GM18502 (cell line): ENCODE data around the gene USP15.
A peak's percentile ranks its signal among the peaks of the same experiment; 100 is the strongest.
"Not testable (repeated sequence)": the region's sequence is repeated elsewhere in the genome, so short reads cannot be mapped to it uniquely, and the experiment has no call there.

Source experiments
- ATAC-seq: cut with Tn5 transposase; IDR thresholded peaks from one replicate; pipeline ENCODE4 v1.9.1; 2021; ENCODE audit warnings: mild to moderate bottlenecking; ENCODE audit not compliant: unreplicated experiment, poor library complexity

USP15 gene

DNA sequence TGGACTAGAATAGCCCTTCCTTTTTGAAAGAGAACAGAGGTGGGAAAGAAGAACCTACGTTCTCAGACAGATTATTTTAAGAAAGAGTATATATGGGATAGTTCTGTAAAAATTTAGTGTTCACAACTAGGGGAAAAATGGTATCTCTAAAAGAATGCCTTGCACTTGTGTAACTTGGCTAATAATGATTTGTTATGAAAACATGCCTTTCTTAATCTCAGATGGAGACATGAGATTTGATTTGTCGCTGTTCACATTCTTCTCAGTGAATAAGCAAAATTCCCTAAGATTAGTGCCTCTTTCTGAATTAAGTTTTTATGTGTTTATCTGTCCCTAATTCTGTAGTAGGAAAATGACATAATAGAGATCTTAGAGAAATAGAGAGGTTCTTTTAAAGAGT lies 100.8 kb downstream of the USP15 start:
- no peak for ATAC-seq

DNA sequence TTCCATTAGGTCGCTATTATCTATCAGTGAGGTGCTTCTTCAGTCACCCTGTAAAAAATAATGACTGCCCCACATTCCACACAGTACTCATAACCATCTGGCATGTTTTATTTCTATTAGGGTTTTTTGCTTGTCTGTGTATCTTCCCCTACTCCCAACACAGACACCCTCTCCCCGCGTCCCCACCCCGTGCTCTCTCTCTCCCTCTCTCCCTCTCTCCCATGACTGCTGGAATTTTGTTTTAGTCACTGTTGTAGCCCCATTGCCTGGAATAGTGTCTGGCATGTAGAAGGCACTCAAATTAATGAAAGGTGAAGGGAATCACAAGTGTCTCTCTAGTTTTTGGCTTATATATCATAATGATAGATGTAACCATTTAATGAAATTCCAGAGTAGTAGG lies 103.3 kb downstream of the USP15 start:
- ATAC-seq: no peak

DNA sequence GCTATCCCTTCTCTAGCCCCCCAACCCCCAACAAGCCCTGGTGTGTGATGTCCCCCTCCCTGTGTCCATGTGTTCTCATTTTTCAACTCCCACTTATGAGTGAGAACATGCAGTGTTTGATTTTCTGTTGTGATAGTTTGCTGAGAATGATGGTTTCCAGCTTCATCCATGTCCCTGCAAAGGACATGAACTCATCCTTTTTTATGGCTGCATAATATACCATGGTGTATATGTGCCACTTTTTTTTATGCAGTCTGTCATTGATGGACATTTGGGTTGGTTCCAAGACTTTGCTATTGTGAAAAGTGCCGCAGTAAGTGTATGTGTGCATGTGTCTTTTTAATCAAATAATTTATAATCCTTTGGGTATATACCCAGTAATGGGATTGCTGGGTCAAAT lies 104.5 kb downstream of the USP15 start:
- not testable (repeated sequence) for ATAC-seq

DNA sequence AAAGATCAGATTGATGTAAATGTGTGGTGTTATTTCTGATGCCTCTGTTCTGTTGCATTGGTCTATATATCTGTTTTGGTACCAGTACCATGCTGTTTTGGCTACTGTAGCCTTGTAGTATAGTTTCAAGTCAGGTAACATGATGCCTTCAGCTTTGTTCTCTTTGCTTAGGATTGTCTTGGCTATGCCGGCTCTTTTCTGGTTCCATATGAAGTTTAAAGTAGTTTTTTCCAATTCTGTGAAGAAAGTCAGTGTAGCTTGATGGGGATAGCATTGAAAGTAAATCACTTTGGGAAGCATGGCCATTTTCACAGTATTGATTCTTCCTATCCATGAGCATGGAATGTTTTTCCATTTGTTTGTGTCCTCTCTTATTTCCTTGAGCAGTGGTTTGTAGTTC lies 105.6 kb downstream of the USP15 start:
- ATAC-seq: not testable (repeated sequence)

DNA sequence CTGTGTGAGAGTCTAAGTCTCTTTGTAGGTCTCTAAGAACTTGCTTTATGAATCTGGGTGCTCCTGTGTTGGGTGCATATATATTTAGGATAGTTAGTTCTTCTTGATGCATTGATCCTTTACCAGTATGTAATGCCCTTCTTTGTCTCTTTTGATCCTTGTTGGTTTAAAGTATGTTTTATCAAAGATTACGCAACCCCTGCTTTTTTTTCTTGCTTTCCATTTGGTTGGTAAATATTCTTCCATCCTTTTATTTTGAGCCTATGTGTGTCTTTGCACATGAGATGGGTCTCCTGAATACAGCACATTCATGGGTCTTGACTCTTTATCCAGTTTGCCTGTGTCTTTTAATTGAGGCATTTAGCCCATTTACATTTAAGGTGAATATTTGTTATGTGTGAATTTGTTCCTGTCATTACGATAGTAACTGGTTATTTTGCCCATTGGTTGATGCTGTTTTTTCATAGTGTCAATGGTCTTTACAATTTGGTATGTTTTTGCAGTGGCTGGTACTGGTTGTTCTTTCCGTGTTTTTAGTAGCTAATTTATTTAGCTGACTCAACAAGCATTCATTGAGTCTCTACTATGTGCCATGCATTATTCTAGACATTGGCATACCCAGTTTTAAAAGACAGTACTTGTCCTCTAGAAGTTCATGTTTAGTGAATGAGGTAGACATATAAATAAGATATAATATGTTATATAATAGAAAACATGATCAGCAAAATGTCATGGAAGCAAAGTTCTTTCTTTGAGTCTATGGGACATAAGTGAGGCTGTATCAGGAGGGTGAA lies 108.4 kb downstream of the USP15 start:
- ATAC-seq: not testable (repeated sequence)

DNA sequence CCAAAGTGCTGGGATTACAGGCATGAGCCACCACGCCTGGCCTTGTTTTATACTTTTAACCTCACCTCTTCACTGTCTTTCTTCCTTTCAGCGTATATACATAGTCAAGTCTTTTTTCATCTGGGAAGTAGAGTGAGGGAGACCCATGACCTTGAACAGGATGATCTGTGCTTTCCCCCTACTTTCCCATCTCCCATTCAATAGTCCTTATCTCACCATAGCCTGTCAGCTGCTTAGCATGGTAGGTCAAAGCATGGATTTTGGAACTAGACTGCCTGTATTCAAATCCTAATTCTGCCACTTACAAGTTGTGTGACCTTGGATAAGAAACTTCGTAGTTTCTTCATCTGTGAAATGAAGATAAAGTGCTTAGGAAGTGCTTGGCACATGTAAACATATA lies 110.0 kb downstream of the USP15 start:
- ATAC-seq: no peak

DNA sequence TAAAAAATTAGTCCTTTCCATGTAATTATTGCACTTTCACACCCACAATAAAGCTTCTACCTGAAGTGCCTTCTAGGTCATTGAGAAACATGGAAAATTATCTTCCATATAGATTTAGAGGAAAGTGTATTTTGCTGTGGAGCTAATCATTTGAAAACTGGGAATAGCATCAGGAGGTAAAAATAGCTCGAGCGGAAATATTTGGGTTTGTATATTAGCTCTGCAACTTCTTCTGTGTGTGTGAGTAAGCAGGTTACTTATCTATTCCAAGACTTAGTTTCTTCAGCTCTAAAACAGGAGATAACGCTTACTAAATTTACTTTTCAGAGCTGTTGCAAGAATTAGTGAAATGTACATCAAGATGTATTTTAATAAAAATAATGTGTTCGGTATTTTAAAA lies 111.5 kb downstream of the USP15 start:
- no peak for ATAC-seq

DNA sequence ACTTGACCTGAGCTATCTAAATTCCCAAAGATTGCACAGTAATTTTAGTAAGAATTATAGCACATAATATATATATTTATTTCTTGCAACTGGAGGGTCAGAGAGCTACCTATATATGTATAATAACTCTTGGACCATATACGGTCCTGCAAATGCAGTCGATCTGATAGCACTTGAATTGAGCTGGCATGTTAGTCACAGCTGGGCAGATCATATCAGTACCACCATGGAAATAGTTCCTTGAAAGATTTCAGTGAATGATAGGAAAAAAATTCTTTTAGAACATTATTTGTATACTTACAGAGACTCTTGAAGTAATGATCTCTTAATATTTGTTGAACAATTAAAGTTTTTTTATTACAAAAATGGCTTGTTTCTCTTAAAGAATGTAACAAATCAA lies 111.9 kb downstream of the USP15 start:
- ATAC-seq: no peak

DNA sequence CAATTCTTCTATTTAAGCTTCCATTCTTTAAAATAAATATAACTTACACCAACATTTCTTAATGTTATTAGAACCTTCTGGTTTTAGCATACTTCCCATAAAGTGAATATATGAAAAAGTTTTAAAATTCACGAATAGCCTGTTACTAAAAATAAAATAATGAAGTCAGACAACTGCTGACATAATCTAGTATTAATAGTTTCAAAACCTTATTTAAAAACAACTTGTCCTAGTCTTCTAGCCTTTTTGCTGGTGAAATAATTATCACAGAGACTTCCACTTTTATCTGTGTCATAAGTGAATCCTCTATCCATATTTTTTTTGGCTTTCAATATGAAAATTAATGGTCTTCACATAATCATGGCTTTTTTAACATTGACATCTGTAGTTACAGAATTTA lies 112.6 kb downstream of the USP15 start:
- no peak for ATAC-seq

DNA sequence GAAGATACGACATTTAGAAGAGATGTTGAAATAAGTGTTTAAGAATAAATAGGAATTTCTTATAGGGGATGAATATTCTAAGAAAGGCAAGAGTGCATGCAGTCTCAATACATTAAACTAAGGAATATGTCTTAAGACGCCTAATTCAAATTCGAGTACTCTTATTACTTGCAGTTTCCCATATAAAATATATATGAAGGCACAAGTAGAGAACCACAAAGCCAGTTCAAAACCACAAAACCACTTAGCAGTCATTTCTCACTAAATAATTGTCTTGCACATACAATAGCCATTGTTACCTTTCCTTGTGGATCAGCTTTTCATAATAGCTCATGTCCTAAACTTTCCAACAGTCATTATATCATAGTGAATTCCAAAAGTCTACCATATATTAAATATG lies 115.4 kb downstream of the USP15 start:
- ATAC-seq: no peak

DNA sequence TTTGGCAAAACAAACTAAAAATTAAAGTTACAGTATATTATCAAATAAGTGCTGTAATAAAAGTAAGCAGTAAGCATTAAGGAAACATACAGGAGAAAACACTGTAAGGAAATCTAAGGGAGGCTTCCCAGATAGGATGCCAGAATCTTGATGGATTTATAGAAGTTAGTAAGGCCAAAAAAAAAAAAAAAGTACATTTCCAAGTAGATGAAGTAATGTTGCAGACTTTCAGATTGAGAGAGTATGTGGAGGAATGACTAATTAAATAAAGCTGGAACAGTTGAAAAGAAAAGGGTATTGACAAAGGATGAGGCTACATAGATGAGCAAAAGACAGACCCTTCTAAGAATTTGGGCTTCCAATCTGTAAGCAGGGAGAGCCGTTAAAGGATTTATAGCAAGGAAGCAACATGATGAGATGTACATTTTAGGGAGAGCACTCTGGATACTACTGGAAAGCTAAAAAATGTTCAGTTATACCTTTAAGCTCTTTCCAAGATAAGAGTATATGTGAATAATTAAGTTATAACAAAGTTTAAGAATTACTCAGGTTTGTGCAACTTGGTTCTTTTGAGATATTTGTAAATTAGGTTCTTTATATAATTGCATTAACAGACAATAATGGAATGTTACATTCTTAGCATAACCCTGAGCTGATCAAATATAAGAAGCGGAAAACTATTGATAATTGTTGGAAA lies 119.0 kb downstream of the USP15 start:
- ATAC-seq: no peak

DNA sequence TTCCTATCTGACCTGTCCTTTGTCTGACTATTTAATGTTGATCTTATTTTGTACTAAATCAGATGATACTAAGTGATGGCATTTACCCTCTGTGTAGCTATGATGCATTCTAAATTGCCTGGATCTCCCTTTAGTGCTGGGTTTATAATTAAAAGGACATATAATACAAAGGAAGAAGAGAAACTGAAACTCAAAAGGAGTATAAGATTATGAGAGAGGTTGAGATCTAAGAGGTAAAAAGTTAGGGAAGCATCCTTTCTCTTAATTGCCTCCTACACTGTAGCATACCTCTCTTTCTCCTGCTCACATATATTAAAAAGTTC lies 119.5 kb downstream of the USP15 start:
- ATAC-seq: no peak

DNA sequence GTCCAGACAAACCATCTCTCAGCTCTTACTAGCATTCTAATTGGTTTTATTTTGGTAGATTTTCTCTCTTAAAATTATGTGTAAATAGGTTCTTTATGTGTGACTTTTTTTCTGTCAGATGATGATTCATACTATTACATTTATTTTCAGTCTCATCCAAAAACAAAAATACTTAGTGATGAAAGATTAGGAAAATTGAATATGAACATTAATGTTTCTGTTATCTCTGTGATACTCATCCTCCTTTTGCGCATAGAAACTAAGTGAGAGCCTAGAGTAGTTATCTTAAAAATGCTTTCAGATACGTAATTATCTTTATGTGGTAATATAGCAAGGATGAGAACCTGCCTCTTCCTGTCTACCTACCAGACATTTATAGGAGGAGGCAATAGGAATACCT lies 122.3 kb downstream of the USP15 start:
- no peak for ATAC-seq

DNA sequence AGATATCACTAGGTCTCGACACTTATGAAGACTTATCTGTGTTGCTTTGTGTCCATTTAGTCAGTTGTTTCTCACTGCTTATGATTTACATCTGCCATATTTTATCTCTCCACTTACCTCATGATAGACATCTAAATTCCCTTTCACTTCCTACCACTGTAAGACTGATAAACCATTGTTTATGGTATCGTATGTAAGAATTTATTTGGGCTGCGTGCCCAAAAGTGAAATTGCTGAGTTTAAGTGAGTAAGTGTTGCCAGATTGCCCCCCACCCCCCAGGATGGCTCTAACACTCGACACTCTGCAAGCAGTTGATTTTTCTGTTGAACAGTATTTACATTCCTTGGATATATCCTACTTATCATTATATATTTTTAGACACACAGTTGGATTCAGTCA lies 136.5 kb downstream of the USP15 start:
- ATAC-seq: no peak

DNA sequence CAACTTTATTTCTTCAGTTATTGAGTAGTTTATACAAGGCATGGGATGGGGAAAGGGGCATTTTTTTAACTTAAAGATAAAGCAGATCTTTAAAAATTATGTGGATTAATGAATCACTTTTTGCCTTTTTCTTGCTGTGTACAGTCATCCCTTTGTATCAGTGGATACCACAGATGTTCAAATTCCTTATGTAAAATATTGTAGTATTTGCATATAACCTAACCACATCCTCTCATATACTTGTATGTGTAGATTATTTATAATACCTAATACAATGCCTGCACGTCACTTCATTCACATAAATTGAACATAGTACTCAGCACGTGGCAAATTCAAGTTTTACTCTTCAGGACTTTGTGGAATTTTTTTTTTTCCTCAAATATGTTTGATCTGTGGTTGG lies 139.9 kb downstream of the USP15 start:
- ATAC-seq: peak; percentile 67

DNA sequence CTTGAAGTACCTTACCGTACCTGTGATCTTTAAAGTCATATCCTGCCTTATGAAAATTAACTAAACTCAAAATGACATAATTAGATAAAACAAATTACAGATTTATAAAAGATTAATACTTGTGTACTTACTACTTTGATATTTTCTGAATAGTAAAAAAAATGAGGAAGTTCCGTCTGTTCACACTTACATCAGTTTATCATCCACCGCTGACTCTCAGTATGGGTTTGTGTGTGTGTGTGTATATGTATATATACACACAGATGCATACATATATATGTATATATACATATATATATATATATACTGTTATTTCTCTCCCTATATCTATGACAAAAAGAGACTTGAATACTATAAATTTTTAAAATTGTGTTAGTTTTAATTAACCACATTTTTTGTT lies 141.4 kb downstream of the USP15 start:
- ATAC-seq: no peak

DNA sequence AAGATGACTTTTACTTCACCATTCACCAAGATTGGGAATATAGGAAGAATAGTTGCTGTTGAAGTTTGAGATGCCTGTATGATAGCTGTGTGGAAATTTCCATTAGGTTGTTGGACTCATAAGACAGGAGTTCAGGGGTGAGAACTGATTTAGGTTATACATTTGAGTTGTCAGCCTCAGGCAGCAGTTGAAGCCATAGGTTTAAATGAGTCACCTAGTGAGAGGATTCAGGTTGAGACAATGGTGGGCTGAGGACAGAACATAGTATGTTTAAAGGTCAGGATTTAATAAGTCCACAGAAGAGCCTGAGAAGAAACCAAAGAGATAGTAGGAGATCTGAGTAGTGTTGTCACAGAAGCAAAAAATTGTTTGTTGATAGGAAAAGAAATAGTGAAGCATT lies 142.8 kb downstream of the USP15 start:
- ATAC-seq: no peak

DNA sequence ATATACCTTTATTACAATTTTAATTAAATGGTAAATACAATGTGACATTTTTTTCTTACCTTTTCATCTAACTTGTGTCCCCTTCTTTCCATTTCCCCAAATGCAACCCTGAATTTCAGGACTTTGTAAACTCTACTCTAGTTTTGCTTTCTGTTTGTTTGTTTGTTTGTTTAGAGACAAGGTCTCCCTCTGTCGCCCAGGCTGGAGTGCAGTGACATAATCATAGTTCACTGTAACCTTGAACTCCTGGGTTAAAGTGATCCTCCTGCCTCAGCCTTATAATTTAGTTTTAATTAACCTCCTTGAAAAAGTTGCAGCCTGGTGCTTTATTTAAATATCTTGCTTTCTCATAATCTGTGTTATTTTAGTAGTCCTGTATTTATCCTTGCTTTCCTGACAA lies 147.4 kb downstream of the USP15 start:
- ATAC-seq: no peak

DNA sequence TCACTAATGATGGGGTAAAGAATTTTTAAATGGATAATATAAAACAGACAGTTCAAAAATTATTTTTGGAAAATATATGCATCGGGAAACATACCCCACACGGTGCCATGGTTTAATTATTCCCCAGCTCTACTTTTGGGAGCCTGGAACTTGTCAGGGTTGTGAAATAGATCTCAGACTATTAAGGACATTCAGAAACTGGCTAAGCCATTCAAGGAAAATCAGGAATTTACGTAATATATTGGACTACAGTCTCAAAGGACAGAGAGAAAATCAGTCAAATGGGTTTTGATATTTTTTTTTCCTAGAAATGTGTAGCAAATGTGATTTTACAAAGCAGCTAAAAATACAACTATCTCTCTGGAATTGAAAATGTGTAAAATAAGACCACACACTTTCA lies 148.9 kb downstream of the USP15 start:
- ATAC-seq: no peak

DNA sequence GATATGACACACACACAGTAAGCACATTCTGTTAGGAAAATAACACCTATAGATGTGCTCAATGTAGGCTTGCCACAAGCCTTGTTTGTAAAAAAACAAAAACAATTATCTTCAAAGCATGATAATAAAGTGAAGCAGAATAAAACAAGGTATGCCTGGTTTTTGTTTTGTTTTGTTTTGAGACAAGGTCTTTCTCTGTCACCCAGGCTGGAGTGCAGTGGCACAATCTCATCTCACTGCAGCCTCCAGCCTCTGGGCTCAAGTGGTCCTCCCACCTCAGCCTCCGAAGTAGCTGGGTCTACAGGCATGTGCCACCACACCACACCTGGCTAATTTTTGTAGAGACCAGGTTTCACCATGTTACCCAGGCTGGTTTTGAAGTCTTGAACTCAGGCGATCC lies 154.0 kb downstream of the USP15 start:
- ATAC-seq: no peak

DNA sequence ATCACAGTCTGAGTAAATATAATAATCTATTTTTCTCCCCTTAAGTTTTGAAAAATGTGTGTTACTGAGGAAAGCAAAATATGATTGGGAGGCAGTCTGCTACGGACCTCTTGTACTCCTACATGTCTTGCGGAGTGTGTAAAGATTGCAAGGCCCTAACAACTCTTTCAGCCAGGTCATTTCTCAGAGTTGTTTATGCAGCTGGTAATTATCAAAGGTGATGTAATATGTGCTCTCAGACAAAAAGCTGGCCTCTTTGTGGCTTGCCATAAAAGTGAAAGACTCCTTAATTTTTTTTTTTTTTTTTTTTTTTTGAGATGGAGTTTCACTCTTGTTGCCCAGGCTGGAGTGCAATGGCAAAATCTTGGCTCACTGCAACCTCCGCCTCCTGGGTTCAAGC lies 165.9 kb downstream of the USP15 start:
- no peak for ATAC-seq

DNA sequence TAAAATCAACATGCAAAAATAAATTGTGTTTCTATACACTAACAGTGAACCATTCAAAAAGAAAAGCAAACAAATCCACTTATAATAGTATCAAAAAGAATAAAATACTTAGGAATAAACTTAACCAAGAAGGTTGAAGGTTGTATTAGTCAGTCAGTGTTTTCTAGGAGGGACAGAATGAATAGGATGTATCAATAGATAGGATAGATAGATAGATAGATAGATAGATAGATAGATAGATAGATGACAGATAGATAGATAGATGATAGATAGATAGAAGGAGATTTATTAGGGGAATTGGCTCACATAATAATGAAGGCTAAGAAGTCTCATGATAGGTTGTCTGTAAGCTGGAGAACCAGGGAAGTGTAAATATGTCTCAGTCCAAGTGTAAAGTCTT lies 169.3 kb downstream of the USP15 start:
- no peak for ATAC-seq
